Ovary (tissue), 9 donors: Measurements from ENCODE around the gene SLC38A4. TPM values are rescaled to one million over a fixed set of nuclear protein-coding genes. Genes with fewer than 3 reads are reported as not detected.
"Not testable (repeated sequence)": the region's sequence is repeated elsewhere in the genome, so short reads cannot be mapped to it uniquely, and the experiment has no call there.

Experiments
- DNase-seq, 5 donors: peaks; one replicate each; pipeline ENCODE4 v3.0.0-alpha.2; 2019 to 2020
- H3K27ac ChIP-seq, 2 donors: fragments of 200-600 bp; one replicate each; pipeline versions ENCODE4 v1.5.1 to v1.8.0; 2019 to 2022
- H3K27me3 ChIP-seq: fragments of 200-600 bp; one replicate; pipeline ENCODE4 v1.8.0; 2022
- H3K36me3 ChIP-seq: fragments of 200-600 bp; sonication (generic); one replicate; pipeline ENCODE4 v1.5.1; 2019
- H3K4me1 ChIP-seq: one replicate; pipeline ENCODE4 v1.8.1; 2013; ENCODE audit warnings: mild to moderate bottlenecking, moderate library complexity; ENCODE audit not compliant: insufficient read depth
- H3K4me3 ChIP-seq: fragments of 200-600 bp; sonication (generic); one replicate; pipeline ENCODE4 v1.5.1; 2017
- H3K9me3 ChIP-seq, 2 donors: fragments of 200-600 bp in 1 of 2; sonication (generic) in 1 of 2; one replicate each; pipeline versions ENCODE4 v1.5.1 to v1.8.1; 2013 to 2019; ENCODE audit warnings: mild to moderate bottlenecking in 1 of 2, moderate library complexity in 1 of 2
- EP300 ChIP-seq: sonication (generic); formaldehyde crosslinking; IDR thresholded peaks from one replicate; pipeline ENCODE4 v1.6.1; 2017; ENCODE audit warnings: antibody characterized with exemption
- POLR2A ChIP-seq: fragments of 450-650 bp; IDR thresholded peaks from one replicate; pipeline ENCODE4 v1.6.1; 2017; ENCODE audit warnings: antibody characterized with exemption, mild to moderate bottlenecking, moderate library complexity
- WGBS, 3 donors: extraction: QIAGEN DNeasy Blood & Tissue Kit in 1 of 3; methylation state at CpG; one replicate each; pipeline versions ENCODE4 v1.1.5 to v1.1.7; 2013 to 2017; 5-methylcytosine and 5-hydroxymethylcytosine counted together
- intact Hi-C, 4 donors: fragments of 100-400 bp; cut with DNase I; formaldehyde crosslinking; loops; one replicate each; pipeline versions ENCODE4 v1.11.0 to v1.15.1; 2022 to 2023
- polyA plus RNA-seq, 2 donors: library from polyadenylated mRNA; stranded (reverse); fragments of 200-250 nt in 1 of 2; fragments of 350-450 nt in 1 of 2; fragmentation: Illumina TruSeq in 1 of 2; extraction: RNeasy Lipid Tissue Mini Kit (QIAGEN cat#74804) in 1 of 2; gene quantifications; one replicate each; pipeline ENCODE4 v1.2.3, GENCODE V29; 2013 to 2014
- total RNA-seq, 7 donors: library from RNA; depleted of rRNA in 2 of 7; stranded (reverse); fragments of >200 nt in 2 of 7; fragmentation: NEBNext Ultra II Directional in 3 of 7; extraction: Animal tissue kit (Norgen Biotek cat#: 25700) in 3 of 7; gene quantifications; one replicate each; pipeline versions ENCODE4 v1.1.0 to v1.2.4, GENCODE V29; 2016 to 2023
- TF ChIP-seq, protein P1 (sequence below), 3 donors: fragments of 450-650 bp in 2 of 3; fragments of 200-600 bp in 1 of 3; IDR thresholded peaks; one replicate each; pipeline versions ENCODE4 v1.5.1 to v1.8.0; 2016 to 2022; ENCODE audit warnings: antibody characterized with exemption in 3 of 3, mild to moderate bottlenecking in 1 of 3
- donor health status: DM: no; HTN: no; CAD: no; lungs with moderate emphysema.
- donor health status: DM: no; HTN: no; CAD: no.
- donor health status: Bipolar disorder and iron deficiency.
- donor health status: DM: yes; HTN: yes; CAD: no.
- donor health status: DM: no; HTN: no; CAD: no.
- donor health status: DM: yes; HTN: yes; CAD: no.

SLC38A4 gene
- total and polyA plus RNA-seq, 9 donors: 0.15 to 2.0 (median 0.28) TPM; not detected in 2

- Histone ChIP-seq H3K9me3 (peaks cover 0 to 7% of the 10 kb centered on the region in 2 donors), H3K27me3 (peaks cover 2% of the 10 kb centered on the region), H3K27ac (no peak overlapping the region), H3K36me3 (no peaks in the 10 kb centered on the region), H3K4me1 (no peaks in the 10 kb centered on the region), H3K4me3 (no peak overlapping the region)
- no peak for DNase-seq
- no peak for TF ChIP-seq POLR2A
- TF ChIP-seq, protein P1, sequence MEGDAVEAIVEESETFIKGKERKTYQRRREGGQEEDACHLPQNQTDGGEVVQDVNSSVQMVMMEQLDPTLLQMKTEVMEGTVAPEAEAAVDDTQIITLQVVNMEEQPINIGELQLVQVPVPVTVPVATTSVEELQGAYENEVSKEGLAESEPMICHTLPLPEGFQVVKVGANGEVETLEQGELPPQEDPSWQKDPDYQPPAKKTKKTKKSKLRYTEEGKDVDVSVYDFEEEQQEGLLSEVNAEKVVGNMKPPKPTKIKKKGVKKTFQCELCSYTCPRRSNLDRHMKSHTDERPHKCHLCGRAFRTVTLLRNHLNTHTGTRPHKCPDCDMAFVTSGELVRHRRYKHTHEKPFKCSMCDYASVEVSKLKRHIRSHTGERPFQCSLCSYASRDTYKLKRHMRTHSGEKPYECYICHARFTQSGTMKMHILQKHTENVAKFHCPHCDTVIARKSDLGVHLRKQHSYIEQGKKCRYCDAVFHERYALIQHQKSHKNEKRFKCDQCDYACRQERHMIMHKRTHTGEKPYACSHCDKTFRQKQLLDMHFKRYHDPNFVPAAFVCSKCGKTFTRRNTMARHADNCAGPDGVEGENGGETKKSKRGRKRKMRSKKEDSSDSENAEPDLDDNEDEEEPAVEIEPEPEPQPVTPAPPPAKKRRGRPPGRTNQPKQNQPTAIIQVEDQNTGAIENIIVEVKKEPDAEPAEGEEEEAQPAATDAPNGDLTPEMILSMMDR (IDR thresholded peaks at IDR 0.05): no peak
- no peak for TF ChIP-seq EP300
- intact Hi-C loops: no loop called here
Measured at GRCh38 chr12:46865311-46865710, 39.5 kb upstream of the SLC38A4 start.

DNA sequence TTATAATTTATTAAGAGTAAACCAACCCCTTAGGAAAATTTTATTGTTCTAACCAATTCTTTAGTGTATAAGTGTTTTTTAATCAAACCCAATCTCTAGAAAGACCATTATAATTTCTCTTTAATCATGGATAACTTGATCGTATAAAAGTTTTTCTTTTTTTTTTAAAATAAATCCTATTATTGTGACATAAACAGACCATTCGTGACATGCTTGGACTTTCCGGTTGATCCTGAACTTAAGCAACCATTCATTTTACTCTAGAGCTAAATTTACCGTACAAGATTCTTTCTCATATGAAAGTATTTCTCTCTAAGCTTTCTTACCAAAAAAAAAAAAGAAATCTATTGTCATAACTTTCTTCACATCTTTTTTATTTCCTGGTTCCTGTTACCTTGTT lies 32.6 kb upstream of the SLC38A4 start:
- peaks cover 1% of the 10 kb centered on the region for H3K4me1 ChIP-seq
- H3K36me3 ChIP-seq: no peaks in the 10 kb centered on the region
- intact Hi-C loops: loop anchor here in 1 of 4 donors (2.0 kb wide), 1 partner anchor 36 kb away; no protein-coding TSS in a partner anchor
- 70 to 84% (median 75%) methylated on average over 4 of the region's 4 CpGs for WGBS, 3 donors
- DNase-seq: no peak
- no peaks in the 10 kb centered on the region for H3K27me3 ChIP-seq
- H3K4me3 ChIP-seq: no peak overlapping the region
- TF ChIP-seq POLR2A: no peak
- TF ChIP-seq EP300: no peak
- TF ChIP-seq, protein P1 (IDR thresholded peaks at IDR 0.05): no peak
- no peak overlapping the region for H3K27ac ChIP-seq
- no peaks in the 10 kb centered on the region for H3K9me3 ChIP-seq

DNA sequence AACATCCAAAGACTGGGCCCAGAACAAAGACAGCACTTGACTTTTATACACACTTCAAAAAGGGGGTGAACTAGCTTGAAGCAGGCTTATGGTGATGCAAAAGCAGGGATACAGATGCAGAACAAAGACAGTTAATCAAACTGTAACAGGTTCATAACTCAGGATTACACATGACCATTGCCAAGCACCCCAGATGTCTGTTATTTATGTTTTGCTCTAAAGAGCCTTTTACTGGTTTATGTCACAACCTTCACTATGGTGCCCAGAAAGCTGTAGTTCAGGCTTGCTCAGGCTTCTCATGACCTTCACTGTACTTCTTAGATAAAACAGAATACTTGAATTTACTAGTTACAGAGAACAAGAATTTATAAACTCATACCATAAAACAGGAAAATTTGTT lies 31.7 kb upstream of the SLC38A4 start:
- no peaks in the 10 kb centered on the region for H3K36me3 ChIP-seq
- H3K27ac ChIP-seq: no peak overlapping the region

DNA sequence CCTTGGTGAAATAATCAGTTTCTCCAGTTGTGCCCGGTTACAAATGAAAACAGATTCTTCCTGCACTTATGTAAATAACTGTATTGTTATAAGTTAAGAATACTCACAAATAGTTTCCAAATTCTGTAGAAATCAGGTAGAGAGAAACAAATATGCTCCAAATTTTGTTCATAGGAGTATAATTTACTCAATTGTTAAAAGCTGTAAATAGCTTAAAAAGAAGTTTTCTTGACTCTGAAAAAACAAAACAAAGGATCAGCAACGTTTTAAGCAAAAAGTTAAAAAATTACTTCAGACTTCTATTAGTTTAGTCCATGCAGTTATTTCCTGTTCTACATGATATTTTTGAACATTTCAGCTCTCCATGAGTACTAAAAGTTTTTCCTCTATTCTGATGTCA lies 30.0 kb upstream of the SLC38A4 start:
- no peak overlapping the region for H3K27ac ChIP-seq
- intact Hi-C loops: no loop called here
- whole genome bisulfite sequencing, 3 donors: 57 to 63% (median 61%) methylated on average over 2 of the region's 2 CpGs
- H3K36me3 ChIP-seq: no peaks in the 10 kb centered on the region
- DNase-seq: no peak
- TF ChIP-seq EP300 (no peak), POLR2A (no peak)
- TF ChIP-seq, protein P1 (IDR thresholded peaks at IDR 0.05): no peak
- H3K4me3 ChIP-seq: no peak overlapping the region
- H3K27me3 ChIP-seq: no peaks in the 10 kb centered on the region
- no peaks in the 10 kb centered on the region for H3K9me3 ChIP-seq
- peaks cover 1% of the 10 kb centered on the region for H3K4me1 ChIP-seq

More for the DNA sequence above, 31.7 kb upstream of the SLC38A4 start:
- H3K4me1 ChIP-seq: peaks cover 1% of the 10 kb centered on the region
- DNase-seq: no peak
- intact Hi-C loops: no loop called here
- H3K27me3 ChIP-seq: no peaks in the 10 kb centered on the region
- H3K9me3 ChIP-seq: no peaks in the 10 kb centered on the region
- no peak for TF ChIP-seq EP300
- TF ChIP-seq POLR2A: no peak
- TF ChIP-seq, protein P1 (IDR thresholded peaks at IDR 0.05): no peak
- H3K4me3 ChIP-seq: no peak overlapping the region

GRCh38 chr12:46854188-46854587 lies 28.4 kb upstream of the SLC38A4 start:
- intact Hi-C loops, H3K4me3 ChIP-seq, DNase-seq, H3K27me3 ChIP-seq, H3K9me3 ChIP-seq, H3K4me1 ChIP-seq, H3K27ac ChIP-seq, H3K36me3 ChIP-seq: not testable (repeated sequence)

- intact Hi-C loops, H3K4me1 ChIP-seq, H3K36me3 ChIP-seq, H3K27ac ChIP-seq, H3K4me3 ChIP-seq, DNase-seq, H3K9me3 ChIP-seq, H3K27me3 ChIP-seq: not testable (repeated sequence)
- WGBS, 3 donors: 72 to 81% (median 81%) methylated on average over 8 of the region's 8 CpGs
Measured at GRCh38 chr12:46848792-46849191, 23.0 kb upstream of the SLC38A4 start.
